B cell (primary cell): ENCODE results near the gene QSOX2.

ENCODE experiments used
- CTCF ChIP-seq: fragments of 200-600 bp; IDR thresholded peaks from one replicate; pipeline ENCODE4 v1.8.0; 2022; ENCODE audit warnings: antibody characterized with exemption, mild to moderate bottlenecking
- EZH2 ChIP-seq: IDR thresholded peaks from 2 replicates; pipeline ENCODE4 v1.6.1; 2012; ENCODE audit warnings: borderline replicate concordance, low read depth, mild to moderate bottlenecking, moderate library complexity, low read length; ENCODE audit not compliant: insufficient read depth, poor library complexity, severe bottlenecking

DNA sequence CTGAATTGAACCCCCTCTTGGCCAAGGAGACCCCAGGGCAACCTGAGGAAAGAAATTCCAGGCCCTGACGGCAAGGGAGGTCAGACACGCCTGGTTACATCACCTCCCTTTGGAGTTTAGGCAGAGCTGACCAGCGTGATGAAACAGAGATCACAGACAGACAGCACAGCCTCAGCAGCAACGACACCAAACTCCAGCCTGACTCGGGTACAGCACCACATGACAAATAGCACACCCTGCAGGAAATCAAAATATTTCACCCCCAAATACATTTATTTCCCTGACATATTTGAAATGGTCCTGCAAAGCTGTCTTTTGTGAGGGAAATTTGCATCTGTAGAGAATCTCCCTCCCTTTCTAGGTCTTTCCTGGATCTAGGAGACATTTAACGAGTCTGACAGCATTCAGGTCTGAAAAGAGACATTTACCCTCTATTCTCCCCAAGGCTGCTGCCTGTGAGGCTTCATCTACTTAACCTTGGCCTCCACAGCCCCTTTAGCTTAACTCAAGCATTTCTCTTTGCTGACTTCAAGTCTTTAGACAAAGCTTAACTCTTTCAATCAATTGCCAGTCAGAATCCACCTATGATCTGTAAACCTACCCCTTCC is 2.6 kb downstream of the QSOX2 start:
- no peak for TF ChIP-seq EZH2
- peak; percentile 76 for TF ChIP-seq CTCF
